ENCODE data around the gene TEDC2. TPM values are rescaled to one million over a fixed set of nuclear protein-coding genes. Genes with fewer than 3 reads are reported as not detected.

The TEDC2 gene
- total and polyA plus RNA-seq, 12 donors, result 0.29 to 2.3 (median 0.95) TPM

DNA sequence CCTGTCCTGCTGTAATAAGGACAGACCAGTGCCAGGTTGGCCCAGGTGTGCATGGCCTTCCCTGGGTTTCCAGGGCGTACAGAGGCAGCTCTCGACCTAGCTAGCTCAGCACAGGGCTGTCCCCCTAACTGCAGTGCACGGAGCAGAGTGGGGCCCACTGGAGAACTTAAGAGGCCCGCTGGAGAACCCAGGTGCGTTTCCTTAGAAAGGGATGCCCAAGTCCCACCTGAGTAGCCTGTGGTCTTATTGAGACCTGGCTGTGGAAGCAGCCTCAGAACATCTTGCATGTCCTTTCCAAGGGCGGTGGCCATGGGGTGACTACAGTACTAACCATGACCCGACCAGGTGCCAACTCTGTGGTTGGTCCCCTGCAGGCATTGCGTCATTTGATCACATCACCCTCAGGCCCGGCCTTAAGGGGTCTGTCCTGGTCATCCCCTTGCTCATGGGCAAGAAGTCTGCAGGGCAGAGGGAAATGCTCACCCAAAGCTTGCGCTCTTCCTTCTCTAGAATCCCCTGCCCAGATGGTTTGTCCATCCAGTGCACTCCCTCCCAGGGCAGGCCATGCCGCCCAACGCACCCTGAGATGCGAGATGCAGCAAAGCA lies 34.0 kb upstream of the TEDC2 start:
- no peak overlapping the region for H3K4me3 ChIP-seq
- H3K36me3 ChIP-seq, result no peaks in the 10 kb centered on the region
- TF ChIP-seq, protein P1, sequence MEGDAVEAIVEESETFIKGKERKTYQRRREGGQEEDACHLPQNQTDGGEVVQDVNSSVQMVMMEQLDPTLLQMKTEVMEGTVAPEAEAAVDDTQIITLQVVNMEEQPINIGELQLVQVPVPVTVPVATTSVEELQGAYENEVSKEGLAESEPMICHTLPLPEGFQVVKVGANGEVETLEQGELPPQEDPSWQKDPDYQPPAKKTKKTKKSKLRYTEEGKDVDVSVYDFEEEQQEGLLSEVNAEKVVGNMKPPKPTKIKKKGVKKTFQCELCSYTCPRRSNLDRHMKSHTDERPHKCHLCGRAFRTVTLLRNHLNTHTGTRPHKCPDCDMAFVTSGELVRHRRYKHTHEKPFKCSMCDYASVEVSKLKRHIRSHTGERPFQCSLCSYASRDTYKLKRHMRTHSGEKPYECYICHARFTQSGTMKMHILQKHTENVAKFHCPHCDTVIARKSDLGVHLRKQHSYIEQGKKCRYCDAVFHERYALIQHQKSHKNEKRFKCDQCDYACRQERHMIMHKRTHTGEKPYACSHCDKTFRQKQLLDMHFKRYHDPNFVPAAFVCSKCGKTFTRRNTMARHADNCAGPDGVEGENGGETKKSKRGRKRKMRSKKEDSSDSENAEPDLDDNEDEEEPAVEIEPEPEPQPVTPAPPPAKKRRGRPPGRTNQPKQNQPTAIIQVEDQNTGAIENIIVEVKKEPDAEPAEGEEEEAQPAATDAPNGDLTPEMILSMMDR (IDR thresholded peaks at IDR 0.05), result no peak
- ATAC-seq, result no peak
- H3K9me3 ChIP-seq, result no peaks in the 10 kb centered on the region
- WGBS, 2 donors, result 93 to 95% methylated on average over 13 of the region's 13 CpGs
- intact Hi-C loops (cut with DNase I), result loop anchor here in 7 of 10 donors (5.0 to 10.0 kb wide), 6 partner anchors 71 to 159 kb away; partner anchors contain the start of genes ABCA3 (in 2 of the 7) and RNPS1 (in 1 of the 7)
- H3K4me1 ChIP-seq, result peaks cover 6 to 22% (median 19%) of the 10 kb centered on the region in 9 donors
- DNase-seq, result no peak
- no peak overlapping the region for H3K27ac ChIP-seq
- H3K27me3 ChIP-seq, result no peaks in the 10 kb centered on the region

DNA sequence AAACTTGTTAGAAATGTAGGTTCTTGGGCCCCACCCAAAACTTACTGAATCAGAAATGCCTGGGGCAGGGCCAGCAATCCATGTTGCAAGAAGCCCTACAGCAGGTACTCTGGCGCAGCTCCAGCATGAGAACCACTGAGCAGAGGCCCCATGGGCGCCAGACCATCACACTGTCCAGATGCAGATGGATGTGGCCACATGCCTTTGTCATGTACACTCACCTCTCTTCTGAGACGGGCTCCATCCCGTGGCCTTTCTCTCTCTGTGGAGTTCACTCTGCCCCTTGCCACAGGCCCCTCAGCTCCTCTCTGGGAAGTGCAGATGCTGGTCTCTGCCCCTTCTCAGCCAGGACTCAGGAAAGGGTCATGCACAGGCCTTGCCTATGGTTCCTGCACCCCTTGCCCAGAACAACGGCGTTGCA lies 33.0 kb upstream of the TEDC2 start:
- no peaks in the 10 kb centered on the region for H3K27me3 ChIP-seq
- no peaks in the 10 kb centered on the region for H3K9me3 ChIP-seq
- no peak overlapping the region for H3K27ac ChIP-seq
- intact Hi-C loops (cut with DNase I), result loop anchor here in 7 of 10 donors (5.0 to 10.0 kb wide), 6 partner anchors 70 to 160 kb away; partner anchors contain the start of genes ABCA3 (in 2 of the 7) and RNPS1 (in 1 of the 7)
- ATAC-seq (no peak), DNase-seq (no peak)
- no peak overlapping the region for H3K4me3 ChIP-seq
- H3K36me3 ChIP-seq, result peaks cover 0 to 7% (median 0%) of the 10 kb centered on the region in 9 donors
- WGBS, 2 donors, result 92 to 93% methylated on average over 6 of the region's 6 CpGs
- TF ChIP-seq, protein P1 (IDR thresholded peaks at IDR 0.05), result no peak
- H3K4me1 ChIP-seq, result peaks cover 6 to 22% (median 19%) of the 10 kb centered on the region in 9 donors

DNA sequence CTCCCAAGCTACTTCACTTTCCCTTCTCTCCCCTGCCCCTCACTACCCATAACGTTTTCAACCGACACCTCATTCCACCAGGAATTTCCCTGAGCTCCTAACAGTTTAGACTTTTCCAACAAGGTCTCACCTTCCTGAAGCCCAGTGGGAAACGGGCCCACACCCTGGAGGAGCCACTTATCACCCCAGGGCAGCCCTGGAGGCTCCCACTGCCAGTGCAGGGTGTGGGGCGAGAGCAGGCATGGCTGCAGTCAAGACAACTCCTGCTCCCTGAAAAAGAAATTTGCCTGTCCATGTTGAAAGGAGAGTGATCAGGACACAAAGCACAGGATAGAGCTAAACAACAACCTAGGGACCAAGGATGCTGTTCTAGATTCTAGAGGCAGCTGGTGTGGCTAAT lies 32.4 kb upstream of the TEDC2 start:
- WGBS, 2 donors, result 73 to 83% methylated on average over 4 of the region's 4 CpGs
- H3K4me3 ChIP-seq, result no peak overlapping the region
- no peak for DNase-seq

DNA sequence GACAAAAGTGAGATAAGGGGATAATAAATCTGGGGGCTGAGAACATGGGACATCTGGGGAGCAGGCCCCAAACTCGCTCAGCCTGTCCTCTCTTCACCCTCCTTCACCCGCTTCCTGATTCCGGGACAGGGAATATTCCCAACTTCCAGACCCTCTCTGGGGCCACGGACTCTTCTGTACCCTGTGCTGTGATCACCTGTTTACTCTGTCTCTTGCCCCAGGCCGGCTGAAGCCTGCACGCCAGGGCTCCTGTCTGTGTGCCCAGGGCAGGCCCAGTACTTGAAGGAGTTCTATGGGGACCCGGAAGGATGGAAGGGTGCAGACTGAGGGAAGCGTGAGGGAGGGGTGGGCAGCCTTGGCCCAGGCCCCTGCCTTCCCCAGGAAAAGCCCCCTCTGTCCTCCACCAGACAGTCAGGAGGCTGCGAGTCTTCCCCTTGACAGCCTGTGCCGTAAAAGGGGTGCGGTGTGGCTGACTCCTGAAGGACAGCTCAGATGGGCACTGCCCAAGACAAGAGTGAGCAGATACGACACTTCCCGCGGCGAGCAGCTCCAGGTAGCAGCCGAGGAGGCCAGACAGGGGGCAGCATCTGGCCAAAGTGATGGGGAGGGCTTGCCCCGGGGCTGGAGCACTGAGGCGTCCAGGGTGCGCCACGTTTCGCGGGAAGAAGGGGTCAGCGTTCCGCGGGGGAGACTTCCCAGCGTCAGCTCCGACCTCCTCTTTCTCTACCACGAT lies 31.7 kb upstream of the TEDC2 start:
- ATAC-seq, result peak in 7 of 8 donors; percentile 6 to 61 (median 25)
- no peaks in the 10 kb centered on the region for H3K27me3 ChIP-seq
- WGBS, 2 donors, result 29 to 34% methylated on average over 28 of the region's 28 CpGs
- H3K4me3 ChIP-seq, result peak overlapping the region; percentile 41 to 98 (median 80)
- intact Hi-C loops (cut with DNase I), result loop anchor here in 7 of 10 donors (5.0 to 10.0 kb wide), 6 partner anchors 69 to 161 kb away; partner anchors contain the start of genes ABCA3 (in 2 of the 7) and RNPS1 (in 1 of the 7)
- peak; percentile 16 to 33 for DNase-seq
- H3K9me3 ChIP-seq, result no peaks in the 10 kb centered on the region
- TF ChIP-seq, protein P1 (IDR thresholded peaks at IDR 0.05), result peak in 7 of 9 donors; percentile 14 to 52 (median 31)
- peaks cover 0 to 20% (median 0%) of the 10 kb centered on the region in 9 donors for H3K36me3 ChIP-seq
- peaks cover 6 to 22% (median 19%) of the 10 kb centered on the region in 9 donors for H3K4me1 ChIP-seq
- H3K27ac ChIP-seq, result peak overlapping the region in 8 of 10 donors; percentile 26 to 89 (median 72)

More for the DNA sequence above, 32.4 kb upstream of the TEDC2 start:
- Histone ChIP-seq H3K4me1 (peaks cover 6 to 22% (median 19%) of the 10 kb centered on the region in 9 donors), H3K36me3 (peaks cover 0 to 13% (median 0%) of the 10 kb centered on the region in 9 donors), H3K9me3 (no peaks in the 10 kb centered on the region), H3K27ac (no peak overlapping the region), H3K27me3 (no peaks in the 10 kb centered on the region)
- TF ChIP-seq, protein P1 (IDR thresholded peaks at IDR 0.05), result no peak
- intact Hi-C loops (cut with DNase I), result loop anchor here in 7 of 10 donors (5.0 to 10.0 kb wide), 6 partner anchors 70 to 160 kb away; partner anchors contain the start of genes ABCA3 (in 2 of the 7) and RNPS1 (in 1 of the 7)
- no peak for ATAC-seq

All from heart right ventricle (tissue), 16 donors.